ENCODE measurements around the gene TOM1L2.
"Not testable (repeated sequence)": the region's sequence is repeated elsewhere in the genome, so short reads cannot be mapped to it uniquely, and the experiment has no call there.

TOM1L2 gene

GRCh38 chr17:17814162-17815061 is 157.8 kb downstream of the TOM1L2 start:
- no peak for DNase-seq

- DNase-seq = no peak
Observed at GRCh38 chr17:17813725-17814095, 158.5 kb downstream of the TOM1L2 start.

GRCh38 chr17:17813055-17813724 is 159.0 kb downstream of the TOM1L2 start:
- no peak for DNase-seq

GRCh38 chr17:17812211-17813054 is 159.8 kb downstream of the TOM1L2 start:
- no peak for DNase-seq

GRCh38 chr17:17811381-17812210 is 160.6 kb downstream of the TOM1L2 start:
- no peak for DNase-seq

GRCh38 chr17:17810895-17811248 is 161.3 kb downstream of the TOM1L2 start:
- DNase-seq = no peak

GRCh38 chr17:17810084-17810894 is 161.9 kb downstream of the TOM1L2 start:
- no peak for DNase-seq

- no peak for DNase-seq
Observed at GRCh38 chr17:17809531-17810083, 162.6 kb downstream of the TOM1L2 start.

- DNase-seq = no peak
Observed at GRCh38 chr17:17808706-17809432, 163.3 kb downstream of the TOM1L2 start.

- DNase-seq = not testable (repeated sequence)
Observed at GRCh38 chr17:17808200-17808599, 164.0 kb downstream of the TOM1L2 start.

- DNase-seq = no peak
Observed at GRCh38 chr17:17807440-17807839, 164.8 kb downstream of the TOM1L2 start.

- no peak for DNase-seq
Observed at GRCh38 chr17:17806611-17807274, 165.5 kb downstream of the TOM1L2 start.

- no peak for DNase-seq
Observed at GRCh38 chr17:17806035-17806434, 166.2 kb downstream of the TOM1L2 start.

GRCh38 chr17:17805575-17805974 is 166.6 kb downstream of the TOM1L2 start:
- DNase-seq = no peak

GRCh38 chr17:17804007-17804406 is 168.2 kb downstream of the TOM1L2 start:
- DNase-seq = no peak

GRCh38 chr17:17801800-17802481 is 170.3 kb downstream of the TOM1L2 start:
- DNase-seq = no peak

GRCh38 chr17:17800504-17801021 is 171.6 kb downstream of the TOM1L2 start:
- no peak for DNase-seq

- DNase-seq = no peak
Observed at GRCh38 chr17:17798573-17799255, 173.5 kb downstream of the TOM1L2 start.
